ENCODE results near the gene ENGASE. TPM values are rescaled to one million over a fixed set of nuclear protein-coding genes. Genes with fewer than 3 reads are reported as not detected.

Gene ENGASE, protein sequence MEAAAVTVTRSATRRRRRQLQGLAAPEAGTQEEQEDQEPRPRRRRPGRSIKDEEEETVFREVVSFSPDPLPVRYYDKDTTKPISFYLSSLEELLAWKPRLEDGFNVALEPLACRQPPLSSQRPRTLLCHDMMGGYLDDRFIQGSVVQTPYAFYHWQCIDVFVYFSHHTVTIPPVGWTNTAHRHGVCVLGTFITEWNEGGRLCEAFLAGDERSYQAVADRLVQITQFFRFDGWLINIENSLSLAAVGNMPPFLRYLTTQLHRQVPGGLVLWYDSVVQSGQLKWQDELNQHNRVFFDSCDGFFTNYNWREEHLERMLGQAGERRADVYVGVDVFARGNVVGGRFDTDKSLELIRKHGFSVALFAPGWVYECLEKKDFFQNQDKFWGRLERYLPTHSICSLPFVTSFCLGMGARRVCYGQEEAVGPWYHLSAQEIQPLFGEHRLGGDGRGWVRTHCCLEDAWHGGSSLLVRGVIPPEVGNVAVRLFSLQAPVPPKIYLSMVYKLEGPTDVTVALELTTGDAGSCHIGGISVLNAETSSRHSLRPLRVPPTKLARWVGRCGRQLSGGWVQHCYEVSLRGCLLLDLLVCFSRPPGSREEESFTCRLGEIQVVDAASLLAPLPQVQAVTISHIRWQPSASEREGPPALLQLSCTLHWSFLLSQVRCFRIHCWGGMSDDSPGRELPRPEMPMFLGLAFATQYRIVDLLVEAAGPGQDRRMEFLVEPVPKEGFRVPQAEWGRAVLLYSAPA
- total RNA-seq: 6.8 and 13.0 TPM in 2 replicates

DNA sequence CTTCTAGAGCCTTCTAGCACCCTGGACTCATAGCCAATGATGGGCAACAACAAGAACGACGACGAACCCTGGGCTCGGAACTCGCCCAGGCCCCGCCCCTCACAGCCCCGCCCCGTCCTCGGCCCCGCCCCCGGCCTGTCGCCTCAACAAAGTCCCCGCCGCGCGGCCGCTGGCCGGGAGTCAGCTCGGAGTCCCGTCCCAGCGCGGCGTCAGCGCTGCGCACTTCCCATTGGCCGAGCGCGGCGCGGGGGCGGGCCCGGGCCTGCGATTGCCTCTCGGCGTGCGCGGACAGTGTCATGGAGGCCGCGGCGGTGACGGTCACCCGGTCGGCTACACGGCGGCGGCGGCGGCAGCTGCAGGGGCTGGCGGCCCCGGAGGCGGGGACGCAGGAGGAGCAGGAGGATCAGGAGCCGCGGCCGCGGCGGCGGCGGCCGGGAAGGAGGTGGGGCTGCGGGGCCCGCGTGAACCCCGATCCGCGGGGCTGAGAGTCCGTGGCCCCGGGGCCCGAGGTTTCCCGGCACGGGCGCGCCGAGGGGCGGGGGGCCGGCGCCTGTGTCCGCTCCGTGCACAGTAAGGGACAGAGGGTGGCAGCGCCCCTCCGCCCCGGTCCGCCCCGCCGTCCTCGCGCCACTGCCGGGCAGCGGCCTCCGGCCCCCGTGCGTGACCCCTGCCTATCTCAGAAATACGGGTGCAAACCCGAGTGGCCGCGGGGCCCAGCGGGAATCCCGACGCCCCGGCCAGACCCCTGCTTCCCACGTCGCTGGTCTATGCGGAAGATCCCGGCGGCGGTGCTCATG, at the start of gene ENGASE:
ENGASE (plus strand) TSS at position 176 of the 797 bp plus-strand sequence; CDS start at position 297, 121 bp downstream.

Other genes starting within 250 kb of the ENGASE start
- gene USP36, start 234.0 kb upstream of the ENGASE start, total RNA-seq: 19.0 and 21.9 TPM in 2 replicates
- 0.49 and 0.72 TPM in 2 replicates for gene CEP295NL, start 171.6 kb upstream of the ENGASE start, total RNA-seq
- gene TIMP2, start 149.4 kb upstream of the ENGASE start, total RNA-seq: 183 and 199 TPM in 2 replicates
- gene LGALS3BP, start 94.9 kb upstream of the ENGASE start, total RNA-seq: 105 and 128 TPM in 2 replicates
- 32.1 and 48.4 TPM in 2 replicates for gene CANT1, start 65.1 kb upstream of the ENGASE start, total RNA-seq
- 797 and 1,160 TPM in 2 replicates for gene C1QTNF1, start 50.7 kb upstream of the ENGASE start, total RNA-seq

All from cardiac atrium fibroblast (primary cell).